ENCODE results near the gene ITPR2. TPM values are rescaled to one million over a fixed set of nuclear protein-coding genes. Genes with fewer than 3 reads are reported as not detected.

ITPR2 gene
- total RNA-seq, 1 experiment from 2014 or later: 41.6 TPM

DNA sequence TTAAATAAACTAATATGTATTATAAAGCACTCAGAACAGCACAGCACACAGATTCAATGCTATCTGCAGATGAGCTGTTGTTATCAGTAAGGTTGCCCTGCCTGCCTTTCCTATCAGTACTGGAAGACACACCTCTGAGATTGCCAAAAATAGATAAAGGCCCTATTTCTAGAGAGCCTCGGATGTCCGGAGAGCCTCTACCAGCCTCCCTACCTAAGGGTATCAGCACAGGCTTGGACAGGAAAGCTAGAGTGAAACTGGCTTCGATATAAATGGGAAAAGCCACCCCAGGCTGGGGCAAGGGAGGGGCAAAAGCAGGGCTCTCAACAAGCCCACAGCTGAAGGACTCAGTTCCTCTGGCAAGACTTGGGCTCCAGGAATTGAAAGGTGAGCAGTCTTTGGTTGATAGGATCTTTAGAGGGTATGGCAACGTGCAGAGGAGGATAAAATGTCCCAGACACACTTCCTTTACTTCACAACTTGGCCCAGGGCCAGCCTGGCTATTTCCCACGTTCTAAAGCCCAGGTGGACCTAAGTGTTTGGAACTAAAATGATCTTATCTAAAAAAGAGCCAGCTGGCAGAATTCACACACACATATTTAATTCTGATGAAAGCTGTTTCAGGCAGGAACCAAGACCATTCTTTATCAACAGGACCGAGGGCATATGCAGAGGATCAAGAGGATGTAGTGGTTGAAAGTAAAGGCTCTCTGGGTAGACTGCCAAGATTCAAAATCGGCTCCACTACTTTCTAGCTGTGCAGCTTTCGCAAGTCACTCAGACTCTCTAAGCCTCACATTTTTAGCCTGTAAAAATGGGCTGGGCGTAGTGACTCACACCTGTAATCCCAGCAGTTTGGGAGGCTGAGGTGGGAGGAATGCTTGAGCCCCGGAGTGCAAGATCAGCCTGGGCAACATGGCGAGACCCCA lies 37.8 kb upstream of the ITPR2 start:
- DNase-seq: no peak
- CTCF ChIA-PET: interaction anchor here (1.0 to 1.6 kb wide), 3 partner anchors 14 to 37 kb away, joined by 3 to 4 read pairs (median 4); partner anchors contain the start of gene ITPR2
- intact Hi-C loops (cut with micrococcal nuclease; ENCODE audit: unreplicated experiment): loop anchor here (2.0 kb wide), 1 partner anchor 16 kb away; no protein-coding TSS in a partner anchor

DNA sequence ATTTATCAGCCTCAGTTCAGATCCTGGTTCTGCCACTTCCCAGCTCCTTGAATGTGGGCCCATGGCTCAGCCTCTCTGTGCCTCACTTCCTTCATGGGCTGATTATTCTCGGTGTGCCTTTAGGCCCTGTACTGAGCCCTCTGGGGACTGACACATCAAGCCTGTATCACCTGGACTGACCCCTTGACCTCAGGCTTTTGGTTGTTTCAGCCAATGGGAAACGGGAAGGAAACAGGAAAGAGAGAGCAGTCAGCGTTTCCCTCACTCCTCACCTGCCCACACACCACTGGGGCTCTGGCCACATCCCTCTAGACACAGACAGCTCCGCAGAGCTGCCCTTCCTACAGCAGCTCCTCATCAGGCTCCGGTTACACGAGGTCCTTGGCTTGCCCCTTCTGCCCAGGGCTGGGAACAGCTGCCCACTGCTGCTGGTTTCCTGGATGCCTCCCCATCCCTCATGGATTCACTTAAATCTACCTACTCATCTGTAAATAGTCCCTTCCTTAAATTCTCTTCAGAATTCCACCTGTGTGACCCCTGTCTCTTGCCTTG lies 37.0 kb upstream of the ITPR2 start:
- CTCF ChIA-PET: interaction anchor here (1.3 to 1.6 kb wide), 2 partner anchors 15 to 36 kb away, joined by 4 read pairs; partner anchors contain the start of gene ITPR2
- POLR2A ChIA-PET: no interaction called here

More for the DNA sequence above, 37.8 kb upstream of the ITPR2 start:
- no peaks in the 10 kb centered on the region for H3K9me3 ChIP-seq
- POLR2A ChIA-PET: interaction anchor here (1.2 kb wide), 1 partner anchor 653 kb away, joined by 3 read pairs; no protein-coding TSS in a partner anchor
- Mint-ChIP-seq H3K4me3 (ENCODE audit: unreplicated experiment) (no peak overlapping the region), H3K27ac (ENCODE audit: unreplicated experiment) (peak overlapping the region; percentile 4), H3K4me1 (ENCODE audit: low read depth, unreplicated experiment) (peaks cover 12% of the 10 kb centered on the region), H3K36me3 (ENCODE audit: insufficient read depth, unreplicated experiment) (no peaks in the 10 kb centered on the region), H3K9me3 (ENCODE audit: unreplicated experiment) (no peaks in the 10 kb centered on the region), H3K27me3 (ENCODE audit: insufficient read depth, unreplicated experiment) (peaks cover 4% of the 10 kb centered on the region)
- TF ChIP-seq, protein P1, sequence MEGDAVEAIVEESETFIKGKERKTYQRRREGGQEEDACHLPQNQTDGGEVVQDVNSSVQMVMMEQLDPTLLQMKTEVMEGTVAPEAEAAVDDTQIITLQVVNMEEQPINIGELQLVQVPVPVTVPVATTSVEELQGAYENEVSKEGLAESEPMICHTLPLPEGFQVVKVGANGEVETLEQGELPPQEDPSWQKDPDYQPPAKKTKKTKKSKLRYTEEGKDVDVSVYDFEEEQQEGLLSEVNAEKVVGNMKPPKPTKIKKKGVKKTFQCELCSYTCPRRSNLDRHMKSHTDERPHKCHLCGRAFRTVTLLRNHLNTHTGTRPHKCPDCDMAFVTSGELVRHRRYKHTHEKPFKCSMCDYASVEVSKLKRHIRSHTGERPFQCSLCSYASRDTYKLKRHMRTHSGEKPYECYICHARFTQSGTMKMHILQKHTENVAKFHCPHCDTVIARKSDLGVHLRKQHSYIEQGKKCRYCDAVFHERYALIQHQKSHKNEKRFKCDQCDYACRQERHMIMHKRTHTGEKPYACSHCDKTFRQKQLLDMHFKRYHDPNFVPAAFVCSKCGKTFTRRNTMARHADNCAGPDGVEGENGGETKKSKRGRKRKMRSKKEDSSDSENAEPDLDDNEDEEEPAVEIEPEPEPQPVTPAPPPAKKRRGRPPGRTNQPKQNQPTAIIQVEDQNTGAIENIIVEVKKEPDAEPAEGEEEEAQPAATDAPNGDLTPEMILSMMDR (IDR thresholded peaks at IDR 0.05; ENCODE audit: insufficient read depth in 1 of 2, low read depth in 1 of 2, low read length in 1 of 2, severe bottlenecking in 1 of 2, unreplicated experiment in 1 of 2): no peak
- peaks cover 15% of the 10 kb centered on the region for H3K4me1 ChIP-seq
- no TSS peak for BruUV-seq (replicated peaks)
- H3K4me3 ChIP-seq (ENCODE audit: low read depth, low read length): no peak overlapping the region
- H3K27me3 ChIP-seq (replicated peaks; ENCODE audit: control insufficient read depth, insufficient read depth, low read length): no peaks in the 10 kb centered on the region
- no peaks in the 10 kb centered on the region for H3K36me3 ChIP-seq (ENCODE audit: control insufficient read depth, insufficient read depth, low read length)

DNA sequence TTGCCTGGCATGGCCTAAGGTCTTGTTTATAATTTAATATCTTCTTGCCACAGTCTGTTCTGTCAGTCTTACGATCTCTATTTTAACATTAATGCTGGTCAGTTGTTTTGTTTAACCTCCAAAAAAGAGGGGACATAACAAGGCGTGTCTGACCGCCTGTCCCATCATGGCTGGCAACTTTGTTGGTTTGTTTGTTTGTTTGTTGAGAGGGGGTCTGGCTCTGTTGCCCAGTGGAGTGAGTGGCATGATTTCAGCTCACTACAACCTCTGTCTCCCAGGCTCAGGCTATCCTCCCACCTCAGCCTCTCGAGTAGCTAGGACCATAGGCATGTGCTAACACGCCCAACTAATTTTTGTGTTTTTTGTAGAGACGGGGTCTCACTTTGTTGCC lies 36.1 kb upstream of the ITPR2 start:
- H3K9me3 ChIP-seq: no peaks in the 10 kb centered on the region
- H3K27me3 ChIP-seq (replicated peaks; ENCODE audit: control insufficient read depth, insufficient read depth, low read length): no peaks in the 10 kb centered on the region
- no TSS peak for BruUV-seq (replicated peaks)
- CTCF ChIA-PET: interaction anchor here (0.6 to 1.6 kb wide), 3 partner anchors 16 to 167 kb away, joined by 3 to 4 read pairs (median 4); partner anchors contain the start of gene ITPR2
- peaks cover 15% of the 10 kb centered on the region for H3K4me1 ChIP-seq
- TF ChIP-seq, protein P1 (IDR thresholded peaks at IDR 0.05; ENCODE audit: insufficient read depth in 1 of 2, low read depth in 1 of 2, low read length in 1 of 2, severe bottlenecking in 1 of 2, unreplicated experiment in 1 of 2): no peak
- no peak for DNase-seq
- H3K27me3 Mint-ChIP-seq (ENCODE audit: insufficient read depth, unreplicated experiment): peaks cover 8% of the 10 kb centered on the region
- H3K36me3 Mint-ChIP-seq (ENCODE audit: insufficient read depth, unreplicated experiment): no peaks in the 10 kb centered on the region
- no peak overlapping the region for H3K4me3 Mint-ChIP-seq (ENCODE audit: unreplicated experiment)
- POLR2A ChIA-PET: no interaction called here
- no peaks in the 10 kb centered on the region for H3K9me3 Mint-ChIP-seq (ENCODE audit: unreplicated experiment)
- no peak overlapping the region for H3K4me3 ChIP-seq (ENCODE audit: low read depth, low read length)
- peaks cover 12% of the 10 kb centered on the region for H3K4me1 Mint-ChIP-seq (ENCODE audit: low read depth, unreplicated experiment)
- no peak overlapping the region for H3K27ac Mint-ChIP-seq (ENCODE audit: unreplicated experiment)
- no peaks in the 10 kb centered on the region for H3K36me3 ChIP-seq (ENCODE audit: control insufficient read depth, insufficient read depth, low read length)
- intact Hi-C loops (cut with micrococcal nuclease; ENCODE audit: unreplicated experiment): no loop called here

More for the DNA sequence above, 37.0 kb upstream of the ITPR2 start:
- H3K9me3 Mint-ChIP-seq (ENCODE audit: unreplicated experiment): no peaks in the 10 kb centered on the region
- Histone ChIP-seq H3K4me1 (peaks cover 15% of the 10 kb centered on the region), H3K9me3 (no peaks in the 10 kb centered on the region), H3K27me3 (replicated peaks; ENCODE audit: control insufficient read depth, insufficient read depth, low read length) (no peaks in the 10 kb centered on the region), H3K4me3 (ENCODE audit: low read depth, low read length) (no peak overlapping the region), H3K36me3 (ENCODE audit: control insufficient read depth, insufficient read depth, low read length) (no peaks in the 10 kb centered on the region)
- H3K27ac Mint-ChIP-seq (ENCODE audit: unreplicated experiment): peak overlapping the region; percentile 4
- H3K4me1 Mint-ChIP-seq (ENCODE audit: low read depth, unreplicated experiment): peaks cover 12% of the 10 kb centered on the region
- BruUV-seq (replicated peaks): no TSS peak
- intact Hi-C loops (cut with micrococcal nuclease; ENCODE audit: unreplicated experiment): loop anchor here (2.0 kb wide), 1 partner anchor 15 kb away; no protein-coding TSS in a partner anchor
- no peak for DNase-seq
- no peaks in the 10 kb centered on the region for H3K36me3 Mint-ChIP-seq (ENCODE audit: insufficient read depth, unreplicated experiment)
- peaks cover 8% of the 10 kb centered on the region for H3K27me3 Mint-ChIP-seq (ENCODE audit: insufficient read depth, unreplicated experiment)
- TF ChIP-seq, protein P1 (IDR thresholded peaks at IDR 0.05; ENCODE audit: insufficient read depth in 1 of 2, low read depth in 1 of 2, low read length in 1 of 2, severe bottlenecking in 1 of 2, unreplicated experiment in 1 of 2): no peak
- H3K4me3 Mint-ChIP-seq (ENCODE audit: unreplicated experiment): no peak overlapping the region

All from Caco-2 (cell line).